Right ventricle myocardium inferior (tissue), 1 donor: ENCODE data around the gene CHERP. TPM values are rescaled to one million over a fixed set of nuclear protein-coding genes. Genes with fewer than 3 reads are reported as not detected.
"Not testable (repeated sequence)": the region's sequence is repeated elsewhere in the genome, so short reads cannot be mapped to it uniquely, and the experiment has no call there.

Source experiments
- ATAC-seq: fragments of 200-7000 bp; cut with Tn5 transposase; one replicate; pipeline ENCODE4 v1.9.1; 2020; ENCODE audit warnings: mild to moderate bottlenecking, moderate library complexity
- DNase-seq: peaks from one replicate; pipeline ENCODE4 v3.0.0; 2021; ENCODE audit errors: missing footprints
- intact Hi-C: fragments of 100-400 bp; cut with DNase I; formaldehyde crosslinking; loops from one replicate; pipeline ENCODE4 v1.11.0; 2022
- total RNA-seq: library from RNA; stranded (reverse); fragmentation: NEBNext Ultra II Directional; extraction: Animal tissue kit (Norgen Biotek cat#: 25700); gene quantifications from one replicate; pipeline ENCODE4 v1.2.1, GENCODE V29; 2021
- donor health status: DM: no; HTN: yes; CAD: no; lungs with severe emphysema.

The CHERP gene
- total RNA-seq, 1 donor from 2014 or later: 17.3 TPM

GRCh38 chr19:16506961-16507360 is 35.3 kb downstream of the CHERP start:
- no peak for ATAC-seq
- no peak for DNase-seq
- intact Hi-C loops: no loop called here

- intact Hi-C loops, ATAC-seq, DNase-seq: not testable (repeated sequence)
Measured at GRCh38 chr19:16506161-16506560, 36.1 kb downstream of the CHERP start.

- DNase-seq (no peak), ATAC-seq (no peak)
- intact Hi-C loops: no loop called here
Measured at GRCh38 chr19:16504271-16504670, 38.0 kb downstream of the CHERP start.

- ATAC-seq (no peak), DNase-seq (no peak)
- intact Hi-C loops: loop anchor here (5.0 kb wide), 1 partner anchor 61 kb away; no protein-coding TSS in a partner anchor
Measured at GRCh38 chr19:16497837-16498236, 44.4 kb downstream of the CHERP start.

DNA sequence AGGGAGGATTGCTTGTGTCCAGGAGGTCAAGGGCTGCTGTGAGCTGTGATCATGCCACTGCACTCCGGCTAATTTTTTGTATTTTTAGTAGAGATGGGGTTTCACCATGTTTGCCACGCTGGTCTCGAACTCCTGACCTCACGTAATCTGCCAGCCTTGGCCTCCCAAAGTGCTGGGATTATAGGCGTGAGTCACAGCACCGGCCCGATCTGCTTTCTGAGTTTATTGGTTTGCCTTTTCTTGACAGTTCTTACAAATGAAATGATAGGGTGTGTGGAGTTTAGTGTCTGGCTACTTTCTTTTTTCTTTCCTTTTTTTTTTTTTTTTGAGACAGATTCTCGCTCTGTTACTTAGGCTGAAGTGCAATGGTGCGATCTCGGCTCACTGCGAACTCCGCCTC is 45.2 kb downstream of the CHERP start:
- no peak for ATAC-seq
- no peak for DNase-seq
- intact Hi-C loops: loop anchor here (5.0 kb wide), 1 partner anchor 60 kb away; no protein-coding TSS in a partner anchor

- no peak for DNase-seq
- intact Hi-C loops: loop anchor here (5.0 kb wide), 1 partner anchor 59 kb away; no protein-coding TSS in a partner anchor
- no peak for ATAC-seq
Measured at GRCh38 chr19:16496613-16496983, 45.6 kb downstream of the CHERP start.

- DNase-seq: peak; percentile 100
- intact Hi-C loops: loop anchor here (5.0 kb wide), 1 partner anchor 59 kb away; no protein-coding TSS in a partner anchor
- ATAC-seq: peak; percentile 99
Measured at GRCh38 chr19:16495982-16496612, 46.1 kb downstream of the CHERP start, which contains the start of the genes C19orf44 and CALR3. Gene C19orf44, plus strand, starts transcription at chr19:16496394. Its CDS starts 4,399 bp downstream, at chr19:16500793. Gene CALR3, minus strand, starts transcription at chr19:16496167. Its CDS starts 38 bp downstream, at chr19:16496129.

GRCh38 chr19:16486476-16486875 is 55.8 kb downstream of the CHERP start:
- intact Hi-C loops: loop anchor here (5.0 kb wide), 1 partner anchor 59 kb away; no protein-coding TSS in a partner anchor
- not testable (repeated sequence) for DNase-seq, ATAC-seq

DNA sequence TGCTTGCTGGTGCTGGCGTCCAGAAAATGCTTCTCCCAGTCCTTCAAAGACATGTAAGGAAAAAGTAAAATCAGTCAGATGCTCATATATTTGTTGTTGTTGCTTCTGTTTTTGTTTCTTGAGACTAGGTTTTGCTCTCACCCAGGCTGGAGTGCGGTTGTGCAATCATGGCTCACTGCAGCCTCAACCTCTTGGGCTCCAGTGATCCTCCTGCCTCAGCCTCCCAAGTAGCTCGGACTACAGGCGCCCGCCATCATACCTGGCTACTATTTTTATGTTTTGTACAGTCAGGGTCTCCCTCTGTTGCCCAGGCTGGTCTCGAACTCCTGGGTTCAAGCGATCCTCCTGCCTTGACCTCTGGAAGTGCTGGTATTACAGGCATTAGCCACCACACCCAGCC is 59.5 kb downstream of the CHERP start:
- DNase-seq: no peak
- intact Hi-C loops: no loop called here
- ATAC-seq: no peak

GRCh38 chr19:16477311-16477710 is 64.9 kb downstream of the CHERP start:
- intact Hi-C loops: no loop called here
- no peak for ATAC-seq

DNA sequence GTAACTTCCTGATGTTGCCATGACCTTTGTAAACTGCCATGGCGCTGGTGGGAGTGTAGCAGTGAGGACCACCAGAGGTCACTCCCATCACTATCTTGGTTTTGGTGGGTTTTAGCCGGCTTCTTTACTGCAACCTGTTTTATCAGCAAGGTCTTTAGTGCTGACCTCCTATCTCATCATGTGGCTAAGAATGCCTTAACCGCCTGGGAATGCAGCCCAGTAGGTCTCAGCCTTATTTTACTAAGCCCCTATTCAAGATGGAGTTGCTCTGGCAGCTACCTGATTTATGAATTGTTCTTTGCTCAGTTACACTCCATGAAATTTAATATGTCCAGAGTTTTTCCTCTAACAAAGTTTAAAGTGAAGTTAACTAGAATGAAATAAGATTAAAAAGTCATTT is 65.8 kb downstream of the CHERP start:
- ATAC-seq: no peak

More at GRCh38 chr19:16477311-16477710, 64.9 kb downstream of the CHERP start:
- DNase-seq: no peak

GRCh38 chr19:16473875-16474392 is 68.3 kb downstream of the CHERP start:
- intact Hi-C loops: no loop called here
- ATAC-seq (no peak), DNase-seq (no peak)

More for the DNA sequence above, 65.8 kb downstream of the CHERP start:
- DNase-seq: no peak
- intact Hi-C loops: no loop called here

GRCh38 chr19:16472992-16473391 is 69.2 kb downstream of the CHERP start:
- intact Hi-C loops: no loop called here
- no peak for ATAC-seq
- no peak for DNase-seq

DNA sequence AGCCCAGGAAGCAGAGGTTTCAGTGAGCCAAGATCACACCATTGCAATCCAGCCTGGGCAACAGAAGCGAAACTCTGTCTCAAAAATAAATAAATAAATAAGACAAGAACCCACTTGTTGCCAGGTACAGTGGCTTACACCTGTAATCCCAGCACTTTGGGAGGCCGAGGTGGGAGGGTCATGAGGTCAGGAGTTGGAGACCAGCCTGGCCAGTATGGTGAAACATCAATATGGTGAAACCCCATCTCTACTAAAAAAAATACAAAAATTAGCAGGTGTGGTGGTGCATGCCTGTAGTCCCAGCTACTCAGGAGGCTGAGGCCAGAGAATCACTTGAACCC is 69.7 kb downstream of the CHERP start:
- ATAC-seq, DNase-seq, intact Hi-C loops: not testable (repeated sequence)

- DNase-seq: no peak
Measured at GRCh38 chr19:16470911-16471811, 71.1 kb downstream of the CHERP start.

GRCh38 chr19:16470541-16470910 is 71.7 kb downstream of the CHERP start:
- intact Hi-C loops: no loop called here
- no peak for DNase-seq

More at GRCh38 chr19:16470911-16471811, 71.1 kb downstream of the CHERP start:
- ATAC-seq: no peak
- intact Hi-C loops: no loop called here

More at GRCh38 chr19:16470541-16470910, 71.7 kb downstream of the CHERP start:
- no peak for ATAC-seq
